Glomerular visceral epithelial cell (primary cell): ENCODE measurements around the gene FAF1.

Experiments used
- DNase-seq: peaks from one replicate; pipeline ENCODE4 v3.0.0-alpha.2; 2016; ENCODE audit errors: extremely low spot score

FAF1 gene

GRCh38 chr1:50416553-50417453, 543.3 kb downstream of the FAF1 start:
- no peak for DNase-seq

GRCh38 chr1:50416150-50416527, 543.9 kb downstream of the FAF1 start:
- DNase-seq: no peak

GRCh38 chr1:50415235-50416149, 544.6 kb downstream of the FAF1 start:
- no peak for DNase-seq

- DNase-seq: no peak
These were observed 545.2 kb downstream of the FAF1 start for GRCh38 chr1:50414853-50415234.

GRCh38 chr1:50412813-50413476, 547.1 kb downstream of the FAF1 start:
- no peak for DNase-seq

- no peak for DNase-seq
These were observed 554.3 kb downstream of the FAF1 start for GRCh38 chr1:50405814-50406213.

- DNase-seq: no peak
These were observed 566.4 kb downstream of the FAF1 start for GRCh38 chr1:50393522-50394120.
